Neuron (in vitro differentiated cells): ENCODE measurements around the gene PAEP.

Experiments
- H2AFZ ChIP-seq: one replicate; pipeline ENCODE4 v1.6.1; 2013; ENCODE audit warnings: low read depth, mild to moderate bottlenecking, inconsistent platforms, low read length, moderate library complexity
- H3K27me3 ChIP-seq: one replicate; pipeline ENCODE4 v1.6.1; 2013; ENCODE audit warnings: low read length; ENCODE audit not compliant: insufficient read depth
- H3K36me3 ChIP-seq: one replicate; pipeline ENCODE4 v1.6.1; 2013; ENCODE audit warnings: low read length; ENCODE audit not compliant: insufficient read depth
- H3K4me1 ChIP-seq: one replicate; pipeline ENCODE4 v1.6.1; 2013; ENCODE audit warnings: low read length; ENCODE audit not compliant: insufficient read depth
- H3K4me3 ChIP-seq: 2 replicates; pipeline ENCODE4 v1.5.1; 2013; ENCODE audit warnings: mild to moderate bottlenecking, low read length, moderate library complexity
- H3K9me3 ChIP-seq: one replicate; pipeline ENCODE4 v1.6.1; 2013; ENCODE audit warnings: low read length

PAEP gene

GRCh38 chr9:135579889-135580660 lies 18.5 kb downstream of the PAEP start:
- no peaks in the 10 kb centered on the region for H3K9me3 ChIP-seq
- H2AFZ ChIP-seq, result no peak overlapping the region
- H3K4me3 ChIP-seq, result no peak overlapping the region
- H3K4me1 ChIP-seq, result no peaks in the 10 kb centered on the region
- H3K36me3 ChIP-seq, result no peaks in the 10 kb centered on the region
- no peaks in the 10 kb centered on the region for H3K27me3 ChIP-seq

- Histone ChIP-seq H3K27me3 (peaks cover 2% of the 10 kb centered on the region), H3K4me1 (no peaks in the 10 kb centered on the region), H3K4me3 (no peak overlapping the region), H3K9me3 (no peaks in the 10 kb centered on the region), H2AFZ (no peak overlapping the region), H3K36me3 (no peaks in the 10 kb centered on the region)
Observed at GRCh38 chr9:135580664-135581380, 19.3 kb downstream of the PAEP start.

- no peaks in the 10 kb centered on the region for H3K4me1 ChIP-seq
- H3K4me3 ChIP-seq, result no peak overlapping the region
- peaks cover 2% of the 10 kb centered on the region for H3K27me3 ChIP-seq
- no peak overlapping the region for H2AFZ ChIP-seq
- H3K36me3 ChIP-seq, result no peaks in the 10 kb centered on the region
- no peaks in the 10 kb centered on the region for H3K9me3 ChIP-seq
Observed at GRCh38 chr9:135581636-135582426, 20.3 kb downstream of the PAEP start.

- Histone ChIP-seq H3K9me3 (no peaks in the 10 kb centered on the region), H2AFZ (no peak overlapping the region), H3K4me1 (no peaks in the 10 kb centered on the region), H3K36me3 (no peaks in the 10 kb centered on the region), H3K27me3 (peaks cover 2% of the 10 kb centered on the region), H3K4me3 (no peak overlapping the region)
Observed at GRCh38 chr9:135582541-135582940, 21.0 kb downstream of the PAEP start.

- Histone ChIP-seq H3K36me3 (no peaks in the 10 kb centered on the region), H3K9me3 (no peaks in the 10 kb centered on the region), H2AFZ (no peak overlapping the region), H3K4me1 (no peaks in the 10 kb centered on the region), H3K27me3 (peaks cover 2% of the 10 kb centered on the region), H3K4me3 (no peak overlapping the region)
Observed at GRCh38 chr9:135582966-135583687, 21.6 kb downstream of the PAEP start.

- peaks cover 2% of the 10 kb centered on the region for H3K27me3 ChIP-seq
- no peaks in the 10 kb centered on the region for H3K9me3 ChIP-seq
- H2AFZ ChIP-seq, result no peak overlapping the region
- H3K4me1 ChIP-seq, result no peaks in the 10 kb centered on the region
- no peak overlapping the region for H3K4me3 ChIP-seq
- no peaks in the 10 kb centered on the region for H3K36me3 ChIP-seq
Observed at GRCh38 chr9:135583688-135584011, 22.1 kb downstream of the PAEP start.

GRCh38 chr9:135584371-135584770 lies 22.8 kb downstream of the PAEP start:
- no peaks in the 10 kb centered on the region for H3K36me3 ChIP-seq
- no peak overlapping the region for H3K4me3 ChIP-seq
- no peaks in the 10 kb centered on the region for H3K4me1 ChIP-seq
- no peak overlapping the region for H2AFZ ChIP-seq
- peaks cover 2% of the 10 kb centered on the region for H3K27me3 ChIP-seq
- H3K9me3 ChIP-seq, result no peaks in the 10 kb centered on the region

GRCh38 chr9:135584934-135585333 lies 23.4 kb downstream of the PAEP start:
- Histone ChIP-seq H3K4me1 (no peaks in the 10 kb centered on the region), H3K27me3 (peaks cover 2% of the 10 kb centered on the region), H3K9me3 (no peaks in the 10 kb centered on the region), H3K4me3 (no peak overlapping the region), H3K36me3 (no peaks in the 10 kb centered on the region), H2AFZ (no peak overlapping the region)

GRCh38 chr9:135586601-135587109 lies 25.1 kb downstream of the PAEP start:
- peaks cover 6% of the 10 kb centered on the region for H3K27me3 ChIP-seq
- no peaks in the 10 kb centered on the region for H3K4me1 ChIP-seq
- H3K4me3 ChIP-seq, result no peak overlapping the region
- no peak overlapping the region for H2AFZ ChIP-seq
- no peaks in the 10 kb centered on the region for H3K36me3 ChIP-seq
- H3K9me3 ChIP-seq, result no peaks in the 10 kb centered on the region

GRCh38 chr9:135587658-135588057 lies 26.1 kb downstream of the PAEP start:
- no peaks in the 10 kb centered on the region for H3K36me3 ChIP-seq
- H3K4me1 ChIP-seq, result no peaks in the 10 kb centered on the region
- H3K4me3 ChIP-seq, result no peak overlapping the region
- no peak overlapping the region for H2AFZ ChIP-seq
- peaks cover 6% of the 10 kb centered on the region for H3K27me3 ChIP-seq
- no peaks in the 10 kb centered on the region for H3K9me3 ChIP-seq

- Histone ChIP-seq H3K9me3 (no peaks in the 10 kb centered on the region), H3K4me3 (no peak overlapping the region), H2AFZ (no peak overlapping the region), H3K27me3 (peaks cover 6% of the 10 kb centered on the region), H3K4me1 (no peaks in the 10 kb centered on the region), H3K36me3 (no peaks in the 10 kb centered on the region)
Observed at GRCh38 chr9:135588371-135588770, 26.8 kb downstream of the PAEP start.

GRCh38 chr9:135588886-135589595 lies 27.5 kb downstream of the PAEP start:
- no peak overlapping the region for H2AFZ ChIP-seq
- no peaks in the 10 kb centered on the region for H3K9me3 ChIP-seq
- H3K27me3 ChIP-seq, result peaks cover 6% of the 10 kb centered on the region
- H3K4me3 ChIP-seq, result no peak overlapping the region
- no peaks in the 10 kb centered on the region for H3K36me3 ChIP-seq
- no peaks in the 10 kb centered on the region for H3K4me1 ChIP-seq
